Measurements from ENCODE around the gene GJA1.

Gene GJA1

GRCh38 chr6:121441477-121441876 lies 6.0 kb downstream of the GJA1 start:
- no peak for TF ChIP-seq CTCF (IDR thresholded peaks at IDR 0.05)

- TF ChIP-seq CTCF (IDR thresholded peaks at IDR 0.05): no peak
These were observed 7.1 kb downstream of the GJA1 start for GRCh38 chr6:121442576-121442975.

- no peak for TF ChIP-seq CTCF (IDR thresholded peaks at IDR 0.05)
These were observed 8.6 kb downstream of the GJA1 start for GRCh38 chr6:121443971-121444541.

- TF ChIP-seq CTCF (IDR thresholded peaks at IDR 0.05): no peak
These were observed 13.9 kb downstream of the GJA1 start for GRCh38 chr6:121449331-121449730.

GRCh38 chr6:121450242-121450641 lies 14.8 kb downstream of the GJA1 start:
- no peak for TF ChIP-seq CTCF (IDR thresholded peaks at IDR 0.05)

- no peak for TF ChIP-seq CTCF (IDR thresholded peaks at IDR 0.05)
These were observed 15.8 kb downstream of the GJA1 start for GRCh38 chr6:121451250-121451649.

GRCh38 chr6:121453191-121453590 lies 17.7 kb downstream of the GJA1 start:
- no peak for TF ChIP-seq CTCF (IDR thresholded peaks at IDR 0.05)

- no peak for TF ChIP-seq CTCF (IDR thresholded peaks at IDR 0.05)
These were observed 24.7 kb downstream of the GJA1 start for GRCh38 chr6:121460170-121460569.

All from LNCAP (cell line).